Fibroblast of lung (primary cell): Measurements from ENCODE around the gene RIPK1. TPM values are rescaled to one million over a fixed set of nuclear protein-coding genes. Genes with fewer than 3 reads are reported as not detected.

Experiments used
- DNase-seq, 2 donors: peaks; one replicate each; pipeline versions ENCODE4 v3.0.0 to v3.0.0-alpha.2; 2010; ENCODE audit warnings: low read depth in 2 of 2
- H2AFZ ChIP-seq: 2 replicates; pipeline ENCODE4 v1.5.1; 2012; ENCODE audit warnings: low read length, control low read depth, inconsistent platforms
- H3K27ac ChIP-seq: 2 replicates; pipeline ENCODE4 v1.5.1; 2011; ENCODE audit warnings: low read length, control low read depth; ENCODE audit not compliant: insufficient read depth
- H3K27me3 ChIP-seq: 2 replicates; pipeline ENCODE4 v1.5.1; 2011; ENCODE audit warnings: mild to moderate bottlenecking, low read length; ENCODE audit not compliant: control insufficient read depth, insufficient read depth
- H3K36me3 ChIP-seq: 2 replicates; pipeline ENCODE4 v1.5.1; 2011; ENCODE audit warnings: low read length; ENCODE audit not compliant: control insufficient read depth, insufficient read depth
- H3K4me1 ChIP-seq: 2 replicates; pipeline ENCODE4 v1.5.1; 2011; ENCODE audit warnings: low read length; ENCODE audit not compliant: control insufficient read depth, insufficient read depth; ENCODE audit errors: extremely low read depth
- H3K4me2 ChIP-seq: 2 replicates; pipeline ENCODE4 v1.5.1; 2011; ENCODE audit warnings: low read length, control low read depth; ENCODE audit not compliant: insufficient read depth; ENCODE audit errors: extremely low read depth
- H3K4me3 ChIP-seq, 4 experiments: fragments of 200-600 bp in 1 of 4; sonication (generic) in 1 of 4; replicated peaks in 1 of 4; 2 replicates each; pipeline ENCODE4 v1.5.1; 2011 to 2016; ENCODE audit warnings: low read length in 4 of 4, low read depth in 3 of 4, mild to moderate bottlenecking in 3 of 4, control low read depth in 2 of 4, inconsistent platforms in 1 of 4, mixed read lengths in 1 of 4; ENCODE audit not compliant: insufficient read depth in 1 of 4; ENCODE audit errors: control extremely low read depth in 1 of 4
- H3K79me2 ChIP-seq: 2 replicates; pipeline ENCODE4 v1.5.1; 2012; ENCODE audit warnings: mild to moderate bottlenecking, low read length, inconsistent platforms; ENCODE audit not compliant: control insufficient read depth, insufficient read depth
- H3K9ac ChIP-seq: 2 replicates; pipeline ENCODE4 v1.5.1; 2011; ENCODE audit warnings: mild to moderate bottlenecking, low read length, control low read depth; ENCODE audit not compliant: insufficient read depth
- H3K9me3 ChIP-seq: 2 replicates; pipeline ENCODE4 v1.5.1; 2012; ENCODE audit warnings: low read depth, low read length; ENCODE audit not compliant: control insufficient read depth, insufficient read depth
- H4K20me1 ChIP-seq: 2 replicates; pipeline ENCODE4 v1.5.1; 2011; ENCODE audit warnings: low read length; ENCODE audit not compliant: control insufficient read depth, insufficient read depth; ENCODE audit errors: extremely low read depth
- CTCF ChIP-seq, 2 donors: IDR thresholded peaks in 1 of 2; conservative IDR thresholded peaks in 1 of 2; 1 replicate in 1 of 2; 2 replicates in 1 of 2; pipeline ENCODE4 v1.5.1; 2011 to 2012; ENCODE audit warnings: low read length in 2 of 2, control low read depth in 1 of 2, inconsistent platforms in 1 of 2, low read depth in 1 of 2, mild to moderate bottlenecking in 1 of 2
- EZH2 ChIP-seq: IDR thresholded peaks from 2 replicates; pipeline ENCODE4 v1.5.1; 2012; ENCODE audit warnings: low read length, control low read depth, mild to moderate bottlenecking; ENCODE audit errors: missing control alignments
- polyA plus RNA-seq, 2 donors: library from polyadenylated mRNA; depleted of rRNA in 1 of 2; stranded (reverse) in 1 of 2; unstranded in 1 of 2; fragments of >200 nt; gene quantifications; 2 replicates each; pipeline ENCODE4 v1.2.1, GENCODE V29; 2011 to 2012; ENCODE audit warnings: missing spikeins in 1 of 2
- total RNA-seq: library from RNA; depleted of rRNA; stranded (reverse); fragments of >200 nt; gene quantifications from 2 replicates; pipeline ENCODE4 v1.2.1, GENCODE V29; 2014

The RIPK1 gene
- total and polyA plus RNA-seq, 2 donors (not counting 1 experiment from before 2014, with no cell fraction given), result 22.1 to 29.3 TPM

GRCh38 chr6:3036861-3037637 is 31.2 kb upstream of the RIPK1 start:
- H3K27me3 ChIP-seq, result peaks cover 4% of the 10 kb centered on the region
- DNase-seq, result no peak
- H3K9ac ChIP-seq, result no peak overlapping the region
- no peaks in the 10 kb centered on the region for H3K9me3 ChIP-seq
- TF ChIP-seq EZH2 (no peak), CTCF (conservative IDR thresholded peaks at IDR 0.05 in 1 of 2, IDR thresholded peaks at IDR 0.05 in 1 of 2; ENCODE audit: low read depth in 1 of 2, low read length in 2 of 2) (no peak)
- no peak overlapping the region for H3K27ac ChIP-seq
- no peaks in the 10 kb centered on the region for H3K4me1 ChIP-seq
- H3K4me3 ChIP-seq, result no peak overlapping the region
- no peaks in the 10 kb centered on the region for H3K79me2 ChIP-seq
- no peaks in the 10 kb centered on the region for H4K20me1 ChIP-seq
- no peak overlapping the region for H3K4me2 ChIP-seq
- H3K36me3 ChIP-seq, result no peaks in the 10 kb centered on the region
- H2AFZ ChIP-seq, result no peak overlapping the region

- Histone ChIP-seq H3K9me3 (no peaks in the 10 kb centered on the region), H2AFZ (no peak overlapping the region), H3K27me3 (peaks cover 4% of the 10 kb centered on the region), H3K36me3 (no peaks in the 10 kb centered on the region), H3K79me2 (no peaks in the 10 kb centered on the region), H3K27ac (no peak overlapping the region), H3K4me1 (no peaks in the 10 kb centered on the region), H3K9ac (no peak overlapping the region), H4K20me1 (no peaks in the 10 kb centered on the region), H3K4me2 (no peak overlapping the region), H3K4me3 (no peak overlapping the region)
- no peak for DNase-seq
- TF ChIP-seq CTCF (conservative IDR thresholded peaks at IDR 0.05 in 1 of 2, IDR thresholded peaks at IDR 0.05 in 1 of 2; ENCODE audit: low read depth in 1 of 2, low read length in 2 of 2) (no peak), EZH2 (no peak)
Observed at GRCh38 chr6:3037638-3038365, 30.5 kb upstream of the RIPK1 start.

- no peak for TF ChIP-seq CTCF (conservative IDR thresholded peaks at IDR 0.05 in 1 of 2, IDR thresholded peaks at IDR 0.05 in 1 of 2; ENCODE audit: low read depth in 1 of 2, low read length in 2 of 2)
- TF ChIP-seq EZH2, result no peak
- Histone ChIP-seq H3K27ac (no peak overlapping the region), H3K9ac (no peak overlapping the region), H3K9me3 (no peaks in the 10 kb centered on the region), H2AFZ (no peak overlapping the region), H3K4me1 (no peaks in the 10 kb centered on the region), H3K4me2 (no peak overlapping the region), H3K36me3 (no peaks in the 10 kb centered on the region), H3K27me3 (peaks cover 4% of the 10 kb centered on the region), H4K20me1 (no peaks in the 10 kb centered on the region), H3K4me3 (no peak overlapping the region), H3K79me2 (no peaks in the 10 kb centered on the region)
- DNase-seq, result no peak
Observed at GRCh38 chr6:3039384-3039783, 28.9 kb upstream of the RIPK1 start.
